ENCODE data around the gene KIF20A. TPM values are rescaled to one million over a fixed set of nuclear protein-coding genes. Genes with fewer than 3 reads are reported as not detected.
A peak's percentile ranks its signal among the peaks of the same experiment; 100 is the strongest.

Gene KIF20A
- total RNA-seq, 1 experiment from 2014 or later, result 67.1 TPM

- no peak overlapping the region for H3K4me3 Mint-ChIP-seq
- no CpG with 5 or more reads among the region's 5 CpGs for WGBS (ENCODE audit: extremely low coverage, insufficient read length, low lambda C conversion rate)
- no peak overlapping the region for H3T11ph ChIP-seq (ENCODE audit: low read length)
- no peak overlapping the region for H2AFZ ChIP-seq (ENCODE audit: low read length)
- no peak overlapping the region for H4K8ac ChIP-seq (replicated peaks; ENCODE audit: insufficient read length, low read depth, low read length)
- no peak overlapping the region for H4K91ac ChIP-seq (ENCODE audit: insufficient read length, low read depth, low read length)
- H3K27ac Mint-ChIP-seq, result peak overlapping the region in 1 of 3 experiments; percentile 6; a peak in 1 of 7 replicates
- no peak overlapping the region for H4K5ac ChIP-seq (ENCODE audit: insufficient read length, low read depth, low read length)
- no peaks in the 10 kb centered on the region for H3K4me1 Mint-ChIP-seq
- no peaks in the 10 kb centered on the region for H4K20me1 ChIP-seq (ENCODE audit: control insufficient read depth, insufficient read depth, insufficient read length)
- no peak overlapping the region for H2BK120ac ChIP-seq (ENCODE audit: low read depth, low read length, poor library complexity, severe bottlenecking)
- H3K36me3 Mint-ChIP-seq (ENCODE audit: insufficient read depth in 1 of 3, low read depth in 3 of 3), result peaks cover 54 to 85% (median 84%) of the 10 kb centered on the region in 3 experiments; a peak in 6 of 7 replicates
- no peaks in the 10 kb centered on the region for H3K9me3 ChIP-seq (ENCODE audit: control insufficient read depth, low read depth, low read length)
- no peaks in the 10 kb centered on the region for H3K79me1 ChIP-seq (ENCODE audit: insufficient read depth, low read depth, low read length, poor library complexity, severe bottlenecking)
- H2BK12ac ChIP-seq (ENCODE audit: insufficient read length, low read depth, low read length), result no peak overlapping the region
- no peak overlapping the region for H3K18ac ChIP-seq (ENCODE audit: insufficient read length, low read depth, low read length)
- no peaks in the 10 kb centered on the region for H3K4me1 ChIP-seq (ENCODE audit: insufficient read depth, low read length)
- no peak overlapping the region for H2BK15ac ChIP-seq (ENCODE audit: low read depth, low read length)
- no peak overlapping the region for H3K4me2 ChIP-seq (ENCODE audit: insufficient read depth, insufficient read length, low read length)
- no peak overlapping the region for H3K27ac ChIP-seq (ENCODE audit: insufficient read length, low read depth, low read length)
- H3K9ac ChIP-seq (ENCODE audit: extremely low read depth, insufficient read length, low read length), result no peak overlapping the region
- H3K9me3 Mint-ChIP-seq, result no peaks in the 10 kb centered on the region
- no peak overlapping the region for H2AK5ac ChIP-seq (ENCODE audit: insufficient read length, low read length)
- no peaks in the 10 kb centered on the region for H3K23me2 ChIP-seq (ENCODE audit: insufficient read length, low read depth, low read length, poor library complexity, severe bottlenecking)
- H3K79me2 ChIP-seq (ENCODE audit: insufficient read depth, low read length), result no peaks in the 10 kb centered on the region
- no peaks in the 10 kb centered on the region for H3K27me3 ChIP-seq (ENCODE audit: insufficient read depth, low read length)
- no peak overlapping the region for H3K23ac ChIP-seq (ENCODE audit: insufficient read length, low read depth, low read length)
- no peak overlapping the region for H3K56ac ChIP-seq (ENCODE audit: insufficient read length, low read depth, low read length)
- H3K27me3 Mint-ChIP-seq (ENCODE audit: low read depth), result no peaks in the 10 kb centered on the region
- H2BK5ac ChIP-seq (ENCODE audit: insufficient read length, low read length), result no peak overlapping the region
- H3K14ac ChIP-seq (ENCODE audit: insufficient read depth, low read length), result no peak overlapping the region
- no peak for DNase-seq
- H3K4ac ChIP-seq (ENCODE audit: low read depth, low read length), result no peak overlapping the region
- TF ChIP-seq CTCF (conservative IDR thresholded peaks at IDR 0.05), result no peak
- no peak overlapping the region for H2BK20ac ChIP-seq (ENCODE audit: low read depth, low read length, poor library complexity, severe bottlenecking)
Measured at GRCh38 chr5:138159666-138160065, 19.2 kb upstream of the KIF20A start.

Data from H9 (cell line).